IPS DF 6.9 (cell line): Measurements from ENCODE around the gene ATG4D.

Experiments
- DNase-seq: peaks from one replicate; pipeline ENCODE4 v3.0.0-alpha.2; 2013; ENCODE audit warnings: low read depth, low spot score
- H3K27ac ChIP-seq: one replicate; pipeline ENCODE4 v1.5.1; 2013; ENCODE audit warnings: low read length, control low read depth
- H3K27me3 ChIP-seq: 2 replicates; pipeline ENCODE4 v1.6.1; 2013; ENCODE audit warnings: mild to moderate bottlenecking, low read length; ENCODE audit not compliant: control insufficient read depth, insufficient read depth
- H3K36me3 ChIP-seq: 2 replicates; pipeline ENCODE4 v1.6.1; 2013; ENCODE audit warnings: low read length; ENCODE audit not compliant: control insufficient read depth, insufficient read depth
- H3K4me1 ChIP-seq: 2 replicates; pipeline ENCODE4 v1.6.1; 2013; ENCODE audit warnings: low read length; ENCODE audit not compliant: control insufficient read depth, insufficient read depth
- H3K4me3 ChIP-seq: 2 replicates; pipeline ENCODE4 v1.5.1; 2013; ENCODE audit warnings: mild to moderate bottlenecking, low read length
- H3K9me3 ChIP-seq: 2 replicates; pipeline ENCODE4 v1.6.1; 2013; ENCODE audit warnings: low read length, inconsistent platforms; ENCODE audit not compliant: control insufficient read depth, insufficient read depth
- whole genome bisulfite sequencing: extraction: QIAGEN DNeasy Blood & Tissue Kit; methylation state at CpG from one replicate; pipeline ENCODE4 v1.1.7; 2013; ENCODE audit warnings: mixed read lengths, missing lambda C conversion rate; ENCODE audit not compliant: insufficient read length, insufficient coverage; 5-methylcytosine and 5-hydroxymethylcytosine counted together

ATG4D gene

GRCh38 chr19:10551698-10552301 is 8.1 kb downstream of the ATG4D start:
- Histone ChIP-seq H3K27ac (no peak overlapping the region), H3K4me3 (no peak overlapping the region), H3K4me1 (no peaks in the 10 kb centered on the region), H3K9me3 (no peaks in the 10 kb centered on the region), H3K27me3 (no peaks in the 10 kb centered on the region), H3K36me3 (peaks cover 43% of the 10 kb centered on the region)
- DNase-seq, result no peak
- no CpG with 5 or more reads among the region's 12 CpGs for WGBS

- DNase-seq, result no peak
- H3K9me3 ChIP-seq, result no peaks in the 10 kb centered on the region
- no peaks in the 10 kb centered on the region for H3K27me3 ChIP-seq
- H3K4me3 ChIP-seq, result no peak overlapping the region
- H3K27ac ChIP-seq, result no peak overlapping the region
- peaks cover 42% of the 10 kb centered on the region for H3K36me3 ChIP-seq
- no peaks in the 10 kb centered on the region for H3K4me1 ChIP-seq
- no CpG with 5 or more reads among the region's 12 CpGs for WGBS
Observed at GRCh38 chr19:10552510-10553053, 8.9 kb downstream of the ATG4D start.

GRCh38 chr19:10553087-10553667 is 9.5 kb downstream of the ATG4D start:
- Histone ChIP-seq H3K4me1 (no peaks in the 10 kb centered on the region), H3K9me3 (no peaks in the 10 kb centered on the region), H3K27ac (no peak overlapping the region), H3K27me3 (no peaks in the 10 kb centered on the region), H3K4me3 (no peak overlapping the region), H3K36me3 (peaks cover 42% of the 10 kb centered on the region)
- no CpG with 5 or more reads among the region's 13 CpGs for WGBS
- no peak for DNase-seq

- DNase-seq, result no peak
- no peak overlapping the region for H3K4me3 ChIP-seq
Observed at GRCh38 chr19:10553943-10554381, 10.3 kb downstream of the ATG4D start.

GRCh38 chr19:10554760-10555609 is 11.3 kb downstream of the ATG4D start:
- WGBS, result no CpG with 5 or more reads among the region's 30 CpGs
- no peak overlapping the region for H3K4me3 ChIP-seq
- no peaks in the 10 kb centered on the region for H3K27me3 ChIP-seq
- H3K27ac ChIP-seq, result no peak overlapping the region
- H3K4me1 ChIP-seq, result no peaks in the 10 kb centered on the region
- no peaks in the 10 kb centered on the region for H3K9me3 ChIP-seq
- DNase-seq, result no peak
- peaks cover 40% of the 10 kb centered on the region for H3K36me3 ChIP-seq

More at GRCh38 chr19:10553943-10554381, 10.3 kb downstream of the ATG4D start:
- Histone ChIP-seq H3K4me1 (no peaks in the 10 kb centered on the region), H3K27me3 (no peaks in the 10 kb centered on the region), H3K9me3 (no peaks in the 10 kb centered on the region), H3K36me3 (peaks cover 35% of the 10 kb centered on the region), H3K27ac (no peak overlapping the region)
- WGBS, result no CpG with 5 or more reads among the region's 12 CpGs

- no peaks in the 10 kb centered on the region for H3K27me3 ChIP-seq
- H3K4me3 ChIP-seq, result no peak overlapping the region
- H3K9me3 ChIP-seq, result no peaks in the 10 kb centered on the region
- DNase-seq, result no peak
- no peak overlapping the region for H3K27ac ChIP-seq
- H3K36me3 ChIP-seq, result peaks cover 44% of the 10 kb centered on the region
- no CpG with 5 or more reads among the region's 7 CpGs for WGBS
- no peaks in the 10 kb centered on the region for H3K4me1 ChIP-seq
Observed at GRCh38 chr19:10555610-10555973, 11.9 kb downstream of the ATG4D start.

GRCh38 chr19:10557603-10558197 is 14.0 kb downstream of the ATG4D start:
- Histone ChIP-seq H3K4me3 (no peak overlapping the region), H3K27ac (no peak overlapping the region), H3K36me3 (peaks cover 47% of the 10 kb centered on the region), H3K9me3 (no peaks in the 10 kb centered on the region), H3K27me3 (no peaks in the 10 kb centered on the region), H3K4me1 (no peaks in the 10 kb centered on the region)
- DNase-seq, result no peak
- no CpG with 5 or more reads among the region's 33 CpGs for WGBS

- Histone ChIP-seq H3K9me3 (no peaks in the 10 kb centered on the region), H3K36me3 (peaks cover 26% of the 10 kb centered on the region), H3K4me1 (no peaks in the 10 kb centered on the region), H3K27ac (no peak overlapping the region), H3K27me3 (no peaks in the 10 kb centered on the region), H3K4me3 (no peak overlapping the region)
- no peak for DNase-seq
- WGBS, result no CpG with 5 or more reads among the region's 7 CpGs
Observed at GRCh38 chr19:10560154-10560553, 16.4 kb downstream of the ATG4D start.

- no peak for DNase-seq
- Histone ChIP-seq H3K4me1 (0 out of 2 replicates have a peak, but pooled peaks cover 2% of the 10 kb centered on the region), H3K27ac (no peak overlapping the region), H3K27me3 (no peaks in the 10 kb centered on the region), H3K9me3 (no peaks in the 10 kb centered on the region), H3K4me3 (no peak overlapping the region), H3K36me3 (peaks cover 15% of the 10 kb centered on the region)
- WGBS, result no CpG with 5 or more reads among the region's 5 CpGs
Observed at GRCh38 chr19:10562609-10563008, 18.9 kb downstream of the ATG4D start.

- 0 out of 2 replicates have a peak, but pooled peaks cover 2% of the 10 kb centered on the region for H3K4me1 ChIP-seq
- H3K9me3 ChIP-seq, result no peaks in the 10 kb centered on the region
- no peak for DNase-seq
- no peaks in the 10 kb centered on the region for H3K27me3 ChIP-seq
- peaks cover 7% of the 10 kb centered on the region for H3K36me3 ChIP-seq
- WGBS, result no CpG with 5 or more reads among the region's 10 CpGs
- peak overlapping the region; percentile 99 for H3K4me3 ChIP-seq
- no peak overlapping the region for H3K27ac ChIP-seq
Observed at GRCh38 chr19:10565028-10565566, 21.4 kb downstream of the ATG4D start.
